CD4-positive, alpha-beta T cell (primary cell): ENCODE data around the gene USP25. TPM values are rescaled to one million over a fixed set of nuclear protein-coding genes. Genes with fewer than 3 reads are reported as not detected.

Experiments used
- ATAC-seq: fragments of 200-7000 bp; cut with Tn5 transposase; one replicate; pipeline ENCODE4 v1.10.0; 2022; ENCODE audit warnings: mild to moderate bottlenecking; ENCODE audit not compliant: poor library complexity
- CTCF ChIA-PET: fragments of 350-600 bp; sonication (Branson Sonifier 250); formaldehyde crosslinking; loops from one replicate; lab custom pipeline; 2021; ENCODE audit warnings: antibody characterized with exemption, inconsistent platforms; lab: Charles Lee
- POLR2A ChIA-PET: fragments of 350-600 bp; sonication (Branson Sonifier 250); formaldehyde crosslinking; loops from one replicate; lab custom pipeline; 2021; ENCODE audit warnings: antibody characterized with exemption, inconsistent platforms; lab: Charles Lee
- DNase-seq, 14 experiments: peaks; one replicate each; pipeline ENCODE4 v3.0.0-alpha.2; 2013 to 2020; ENCODE audit warnings: mixed read lengths in 2 of 14
- H3K27ac ChIP-seq, 2 donors: one replicate each; pipeline versions ENCODE4 v1.5.1 to v1.7.0; 2013; ENCODE audit warnings: low read length in 2 of 2, low read depth in 1 of 2, mild to moderate bottlenecking in 1 of 2
- H3K27me3 ChIP-seq, 2 experiments: 1 replicate in 1 of 2; 2 replicates in 1 of 2; pipeline versions ENCODE4 v1.6.1 to v1.7.0; 2013; ENCODE audit warnings: low read length in 2 of 2, control low read depth in 1 of 2, mild to moderate bottlenecking in 1 of 2, moderate library complexity in 1 of 2; ENCODE audit not compliant: insufficient read depth in 2 of 2, control insufficient read depth in 1 of 2
- H3K36me3 ChIP-seq: one replicate; pipeline ENCODE4 v1.6.1; 2013; ENCODE audit warnings: low read length, control low read depth; ENCODE audit not compliant: insufficient read depth
- H3K4me1 ChIP-seq: one replicate; pipeline ENCODE4 v1.6.1; 2013; ENCODE audit warnings: low read length, control low read depth; ENCODE audit not compliant: insufficient read depth
- H3K4me3 ChIP-seq: one replicate; pipeline ENCODE4 v1.5.1; 2013; ENCODE audit warnings: mild to moderate bottlenecking, low read length, moderate library complexity
- H3K9me3 ChIP-seq, 2 experiments: 1 replicate in 1 of 2; 2 replicates in 1 of 2; pipeline versions ENCODE4 v1.6.1 to v1.7.0; 2013; ENCODE audit warnings: low read length in 2 of 2, mild to moderate bottlenecking in 2 of 2, control low read depth in 1 of 2, moderate library complexity in 1 of 2; ENCODE audit not compliant: control insufficient read depth in 1 of 2, insufficient read depth in 1 of 2
- H3K27ac Mint-ChIP-seq: one replicate; pipeline ENCODE4 v1.8.0; 2020; ENCODE audit warnings: mixed read lengths
- H3K27me3 Mint-ChIP-seq: one replicate; pipeline ENCODE4 v1.8.0; 2021; ENCODE audit warnings: mixed read lengths
- H3K36me3 Mint-ChIP-seq: one replicate; pipeline ENCODE4 v1.8.0; 2021; ENCODE audit warnings: low read depth, mixed read lengths
- H3K4me1 Mint-ChIP-seq: one replicate; pipeline ENCODE4 v1.8.0; 2021; ENCODE audit warnings: low read depth, mixed read lengths
- H3K4me3 Mint-ChIP-seq: one replicate; pipeline ENCODE4 v1.8.0; 2020; ENCODE audit warnings: mild to moderate bottlenecking, mixed read lengths
- H3K9me3 Mint-ChIP-seq: one replicate; pipeline ENCODE4 v1.8.0; 2020; ENCODE audit warnings: mixed read lengths
- CTCF ChIP-seq: fragments of 200-600 bp; IDR thresholded peaks from one replicate; pipeline ENCODE4 v1.8.0; 2022; ENCODE audit warnings: antibody characterized with exemption, mild to moderate bottlenecking
- intact Hi-C, 2 experiments: fragments of 100-400 bp; cut with DNase I in 1 of 2; cut with micrococcal nuclease in 1 of 2; formaldehyde crosslinking; loops; one replicate each; pipeline versions ENCODE4 v1.15.1 to v1.9.0; 2023 to 2025; cut with DNase I, micrococcal nuclease
- total RNA-seq, 174 experiments: library from RNA in 2 of 174; stranded (reverse) in 2 of 174; gene quantifications; one replicate each; pipeline ENCODE4 v1.2.3 and lab custom pipeline; 2021 to 2026

Gene USP25
- total RNA-seq, 2 experiments from 2014 or later, result 45.0 to 49.2 TPM

GRCh38 chr21:15742694-15743093, 12.9 kb downstream of the USP25 start:
- Mint-ChIP-seq H3K27ac (no peak overlapping the region), H3K4me3 (no peak overlapping the region), H3K36me3 (peaks cover 52% of the 10 kb centered on the region), H3K4me1 (peaks cover 89% of the 10 kb centered on the region), H3K9me3 (no peaks in the 10 kb centered on the region), H3K27me3 (no peaks in the 10 kb centered on the region)
- no peak overlapping the region for H3K4me3 ChIP-seq
- H3K27me3 ChIP-seq, result no peaks in the 10 kb centered on the region
- H3K36me3 ChIP-seq, result no peaks in the 10 kb centered on the region
- H3K9me3 ChIP-seq, result no peaks in the 10 kb centered on the region
- no peak for TF ChIP-seq CTCF
- POLR2A ChIA-PET, result interaction anchor here (1.2 kb wide), 1 partner anchor 21 kb away, joined by 3 read pairs; no protein-coding TSS in a partner anchor
- intact Hi-C loops, result no loop called here
- H3K4me1 ChIP-seq, result peaks cover 44% of the 10 kb centered on the region
- no peak overlapping the region for H3K27ac ChIP-seq
- ATAC-seq, result no peak
- DNase-seq, result no peak
- CTCF ChIA-PET, result interaction anchor here (0.9 kb wide), 1 partner anchor 10 kb away, joined by 3 read pairs; no protein-coding TSS in a partner anchor

GRCh38 chr21:15743593-15743992, 13.8 kb downstream of the USP25 start:
- Mint-ChIP-seq H3K4me1 (peaks cover 88% of the 10 kb centered on the region), H3K9me3 (no peaks in the 10 kb centered on the region), H3K4me3 (no peak overlapping the region), H3K27me3 (no peaks in the 10 kb centered on the region), H3K27ac (no peak overlapping the region), H3K36me3 (peaks cover 45% of the 10 kb centered on the region)
- H3K36me3 ChIP-seq, result no peaks in the 10 kb centered on the region
- intact Hi-C loops, result no loop called here
- ChIA-PET POLR2A (interaction anchor here (1.3 kb wide), 1 partner anchor 11 kb away, joined by 5 read pairs; no protein-coding TSS in a partner anchor), CTCF (no interaction called here)
- TF ChIP-seq CTCF, result no peak
- peaks cover 43% of the 10 kb centered on the region for H3K4me1 ChIP-seq
- ATAC-seq, result no peak
- DNase-seq, result no peak
- H3K27ac ChIP-seq, result no peak overlapping the region
- H3K4me3 ChIP-seq, result no peak overlapping the region
- no peaks in the 10 kb centered on the region for H3K9me3 ChIP-seq
- H3K27me3 ChIP-seq, result no peaks in the 10 kb centered on the region

- H3K4me1 ChIP-seq, result peaks cover 40% of the 10 kb centered on the region
- no peak overlapping the region for H3K4me3 ChIP-seq
- Mint-ChIP-seq H3K4me1 (peaks cover 88% of the 10 kb centered on the region), H3K36me3 (peaks cover 45% of the 10 kb centered on the region), H3K27me3 (no peaks in the 10 kb centered on the region), H3K9me3 (no peaks in the 10 kb centered on the region), H3K4me3 (no peak overlapping the region), H3K27ac (no peak overlapping the region)
- TF ChIP-seq CTCF, result no peak
- DNase-seq, result no peak
- ChIA-PET POLR2A (interaction anchor here (1.3 kb wide), 1 partner anchor 12 kb away, joined by 5 read pairs; no protein-coding TSS in a partner anchor), CTCF (interaction anchor here (1.1 kb wide), 1 partner anchor 67 kb away, joined by 3 read pairs; no protein-coding TSS in a partner anchor)
- no peaks in the 10 kb centered on the region for H3K36me3 ChIP-seq
- ATAC-seq, result no peak
- intact Hi-C loops, result no loop called here
- H3K27ac ChIP-seq, result no peak overlapping the region
- no peaks in the 10 kb centered on the region for H3K27me3 ChIP-seq
- H3K9me3 ChIP-seq, result no peaks in the 10 kb centered on the region
Measured at GRCh38 chr21:15744926-15745325, 15.1 kb downstream of the USP25 start.
